GM19351 (cell line): ENCODE results near the gene SPPL3.
A peak's percentile ranks its signal among the peaks of the same experiment; 100 is the strongest.
"Not testable (repeated sequence)": the region's sequence is repeated elsewhere in the genome, so short reads cannot be mapped to it uniquely, and the experiment has no call there.

ENCODE experiments used
- ATAC-seq: cut with Tn5 transposase; IDR thresholded peaks from one replicate; pipeline ENCODE4 v1.9.1; 2021; ENCODE audit warnings: mild to moderate bottlenecking, moderate library complexity; ENCODE audit not compliant: unreplicated experiment

Gene SPPL3

GRCh38 chr12:120732198-120732597 lies 172.0 kb downstream of the SPPL3 start:
- not testable (repeated sequence) for ATAC-seq

- no peak for ATAC-seq
Observed at GRCh38 chr12:120726961-120727360, 177.2 kb downstream of the SPPL3 start.

- ATAC-seq, result no peak
Observed at GRCh38 chr12:120726510-120726793, 177.7 kb downstream of the SPPL3 start.

GRCh38 chr12:120725659-120726509 lies 178.3 kb downstream of the SPPL3 start, which contains the start of gene ACADS:
Gene ACADS (plus strand): TSS chr12:120725826. CDS start chr12:120725886, 60 bp downstream.
- ATAC-seq, result peak; percentile 99

GRCh38 chr12:120725151-120725658 lies 179.0 kb downstream of the SPPL3 start:
- no peak for ATAC-seq

- ATAC-seq, result no peak
Observed at GRCh38 chr12:120724720-120725119, 179.4 kb downstream of the SPPL3 start.

- no peak for ATAC-seq
Observed at GRCh38 chr12:120722784-120723183, 181.4 kb downstream of the SPPL3 start.

- ATAC-seq, result no peak
Observed at GRCh38 chr12:120721866-120722265, 182.3 kb downstream of the SPPL3 start.

- no peak for ATAC-seq
Observed at GRCh38 chr12:120720987-120721801, 183.0 kb downstream of the SPPL3 start.

GRCh38 chr12:120720234-120720986 lies 183.7 kb downstream of the SPPL3 start:
- no peak for ATAC-seq

- ATAC-seq, result no peak
Observed at GRCh38 chr12:120719496-120720233, 184.5 kb downstream of the SPPL3 start.

- no peak for ATAC-seq
Observed at GRCh38 chr12:120719072-120719471, 185.1 kb downstream of the SPPL3 start.

- ATAC-seq, result no peak
Observed at GRCh38 chr12:120718055-120718454, 186.1 kb downstream of the SPPL3 start.

- no peak for ATAC-seq
Observed at GRCh38 chr12:120713861-120714482, 190.2 kb downstream of the SPPL3 start.

- ATAC-seq, result no peak
Observed at GRCh38 chr12:120712610-120713009, 191.5 kb downstream of the SPPL3 start.
